Natural killer cell (primary cell): ENCODE data around the gene ESYT2. TPM values are rescaled to one million over a fixed set of nuclear protein-coding genes. Genes with fewer than 3 reads are reported as not detected.

Experiments used
- ATAC-seq, 3 donors: fragments of 150-1000 bp in 2 of 3; fragments of 200-7000 bp in 1 of 3; cut with Tn5 transposase; 1 replicate in 1 of 3; 2 replicates in 2 of 3; pipeline ENCODE4 v1.10.0; 2021; ENCODE audit warnings: mild to moderate bottlenecking in 2 of 3, moderate library complexity in 2 of 3
- DNase-seq, 2 donors: peaks; one replicate each; pipeline versions ENCODE4 v3.0.0 to v3.0.0-alpha.2; 2013 to 2021; ENCODE audit warnings: mixed read lengths in 1 of 2
- H3K27ac ChIP-seq: one replicate; pipeline ENCODE4 v1.5.1; 2013; ENCODE audit warnings: mild to moderate bottlenecking, low read length
- H3K27me3 ChIP-seq: one replicate; pipeline ENCODE4 v1.6.1; 2013; ENCODE audit warnings: low read length; ENCODE audit not compliant: control insufficient read depth, insufficient read depth
- H3K36me3 ChIP-seq: one replicate; pipeline ENCODE4 v1.6.1; 2013; ENCODE audit warnings: low read length; ENCODE audit not compliant: control insufficient read depth, insufficient read depth
- H3K4me1 ChIP-seq: one replicate; pipeline ENCODE4 v1.6.1; 2013; ENCODE audit warnings: low read length; ENCODE audit not compliant: control insufficient read depth, insufficient read depth
- H3K4me3 ChIP-seq: one replicate; pipeline ENCODE4 v1.5.1; 2013; ENCODE audit warnings: low read length
- H3K9me3 ChIP-seq: one replicate; pipeline ENCODE4 v1.6.1; 2013; ENCODE audit warnings: low read length; ENCODE audit not compliant: control insufficient read depth, insufficient read depth
- H3K27ac Mint-ChIP-seq, 2 donors: one replicate each; pipeline ENCODE4 v1.8.0; 2022; ENCODE audit warnings: mild to moderate bottlenecking in 2 of 2, mixed read lengths in 2 of 2, moderate library complexity in 1 of 2
- H3K27me3 Mint-ChIP-seq, 2 donors: one replicate each; pipeline ENCODE4 v1.8.0; 2022; ENCODE audit warnings: low read depth in 2 of 2, mixed read lengths in 2 of 2
- H3K36me3 Mint-ChIP-seq: one replicate; pipeline ENCODE4 v1.8.0; 2022; ENCODE audit warnings: mixed read lengths
- H3K4me1 Mint-ChIP-seq, 2 donors: one replicate each; pipeline ENCODE4 v1.8.0; 2022; ENCODE audit warnings: mixed read lengths in 2 of 2
- H3K4me3 Mint-ChIP-seq: one replicate; pipeline ENCODE4 v1.8.0; 2022; ENCODE audit warnings: mild to moderate bottlenecking, moderate library complexity, mixed read lengths
- H3K9me3 Mint-ChIP-seq, 2 donors: one replicate each; pipeline ENCODE4 v1.8.0; 2022; ENCODE audit warnings: mixed read lengths in 2 of 2
- CTCF ChIP-seq: fragments of 200-600 bp; IDR thresholded peaks from one replicate; pipeline ENCODE4 v1.8.0; 2022; ENCODE audit warnings: antibody characterized with exemption
- WGBS: methylation state at CpG from one replicate; pipeline ENCODE4 v1.1.7; 2013; ENCODE audit warnings: missing lambda C conversion rate; ENCODE audit not compliant: insufficient coverage; 5-methylcytosine and 5-hydroxymethylcytosine counted together
- intact Hi-C: fragments of 100-400 bp; cut with micrococcal nuclease; formaldehyde crosslinking; loops from one replicate; pipeline ENCODE4 v1.14.2; 2022
- total RNA-seq, 4 donors: library from RNA; stranded (reverse); fragments of 120-200 nt in 1 of 4; gene quantifications; one replicate each; pipeline versions ENCODE4 v1.2.3 to v1.2.4, GENCODE V29; 2013 to 2022

Gene ESYT2
- total RNA-seq, 3 donors from 2014 or later (not counting 1 experiment from before 2014, with no cell fraction given), result 137 to 163 (median 160) TPM

DNA sequence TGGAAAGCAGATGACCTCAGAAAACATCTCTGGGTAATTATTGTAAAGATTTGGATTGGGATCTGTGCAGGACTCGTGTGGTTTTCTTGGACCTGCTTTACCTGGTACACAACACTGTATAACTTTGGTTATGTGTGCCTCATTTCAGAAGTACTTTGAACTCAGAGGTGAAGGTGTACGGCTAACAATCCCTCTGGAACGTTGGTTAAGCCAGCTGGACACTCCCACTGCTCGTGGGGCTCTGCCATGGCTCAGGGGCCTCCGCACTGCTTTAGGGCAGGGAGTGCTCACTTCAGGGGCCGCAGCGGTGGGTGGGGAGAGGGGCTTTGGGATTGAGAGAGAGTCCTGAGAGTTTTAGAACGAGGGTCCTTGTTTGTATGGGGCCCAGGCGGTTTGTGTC lies 40.6 kb upstream of the ESYT2 start:
- ATAC-seq, result no peak
- TF ChIP-seq CTCF, result no peak
- Mint-ChIP-seq H3K4me3 (no peak overlapping the region), H3K27me3 (no peaks in the 10 kb centered on the region), H3K27ac (no peak overlapping the region), H3K4me1 (peaks cover 9 to 21% of the 10 kb centered on the region in 2 donors), H3K9me3 (no peaks in the 10 kb centered on the region), H3K36me3 (peaks cover 14% of the 10 kb centered on the region)
- no peak for DNase-seq
- Histone ChIP-seq H3K9me3 (no peaks in the 10 kb centered on the region), H3K27me3 (no peaks in the 10 kb centered on the region), H3K4me1 (peaks cover 7% of the 10 kb centered on the region), H3K36me3 (no peaks in the 10 kb centered on the region), H3K27ac (no peak overlapping the region), H3K4me3 (no peak overlapping the region)
- WGBS, result 98% methylated on average over 7 of the region's 9 CpGs
- intact Hi-C loops, result no loop called here

- Mint-ChIP-seq H3K27me3 (no peaks in the 10 kb centered on the region), H3K36me3 (peaks cover 14% of the 10 kb centered on the region), H3K4me1 (peaks cover 19 to 26% of the 10 kb centered on the region in 2 donors), H3K27ac (no peak overlapping the region), H3K9me3 (no peaks in the 10 kb centered on the region), H3K4me3 (no peak overlapping the region)
- intact Hi-C loops, result no loop called here
- H3K9me3 ChIP-seq, result no peaks in the 10 kb centered on the region
- TF ChIP-seq CTCF, result no peak
- H3K27ac ChIP-seq, result no peak overlapping the region
- H3K4me3 ChIP-seq, result no peak overlapping the region
- peaks cover 14% of the 10 kb centered on the region for H3K4me1 ChIP-seq
- no peak for DNase-seq
- no peaks in the 10 kb centered on the region for H3K36me3 ChIP-seq
- WGBS, result 56% methylated on average over 7 of the region's 7 CpGs
- no peaks in the 10 kb centered on the region for H3K27me3 ChIP-seq
- no peak for ATAC-seq
Observed at GRCh38 chr7:158868764-158869410, 39.6 kb upstream of the ESYT2 start.

GRCh38 chr7:158867214-158867984 lies 38.1 kb upstream of the ESYT2 start:
- H3K4me3 Mint-ChIP-seq, result no peak overlapping the region
- intact Hi-C loops, result no loop called here
- DNase-seq (no peak), ATAC-seq (no peak)
- H3K36me3 Mint-ChIP-seq, result peaks cover 14% of the 10 kb centered on the region
- Histone ChIP-seq H3K27me3 (no peaks in the 10 kb centered on the region), H3K4me1 (peaks cover 19% of the 10 kb centered on the region), H3K27ac (no peak overlapping the region), H3K36me3 (no peaks in the 10 kb centered on the region), H3K9me3 (no peaks in the 10 kb centered on the region), H3K4me3 (no peak overlapping the region)
- H3K4me1 Mint-ChIP-seq, result peaks cover 25 to 35% of the 10 kb centered on the region in 2 donors
- no peaks in the 10 kb centered on the region for H3K9me3 Mint-ChIP-seq
- no peaks in the 10 kb centered on the region for H3K27me3 Mint-ChIP-seq
- H3K27ac Mint-ChIP-seq, result no peak overlapping the region
- no peak for TF ChIP-seq CTCF
- WGBS, result 98% methylated on average over 29 of the region's 30 CpGs
